Neural cell (in vitro differentiated cells): ENCODE results near the gene HDGFL2. TPM values are rescaled to one million over a fixed set of nuclear protein-coding genes. Genes with fewer than 3 reads are reported as not detected.

Source experiments
- H2AFZ ChIP-seq: fragments of 200-600, 300-800 bp; sonication (generic), shearing (Covaris generic); 2 replicates; pipeline ENCODE4 v1.6.0; 2014; ENCODE audit warnings: low read depth, mild to moderate bottlenecking, antibody characterized with exemption, low read length, moderate library complexity
- H3F3A ChIP-seq: fragments of 200-600 bp; shearing (Covaris generic); 2 replicates; pipeline ENCODE4 v1.6.1; 2016; ENCODE audit warnings: mild to moderate bottlenecking, moderate library complexity, mixed read lengths, antibody characterized with exemption, low read length; ENCODE audit not compliant: insufficient read depth, poor library complexity, severe bottlenecking
- H3K27ac ChIP-seq: fragments of 200-600, 300-800 bp; sonication (generic), shearing (Covaris generic); 2 replicates; pipeline ENCODE4 v1.5.1; 2014; ENCODE audit warnings: mild to moderate bottlenecking, low read length, moderate library complexity
- H3K27me3 ChIP-seq: fragments of 300-800, 200-600 bp; sonication (generic), shearing (Covaris generic); 2 replicates; pipeline ENCODE4 v1.6.0; 2014; ENCODE audit warnings: mild to moderate bottlenecking, low read depth, low read length, moderate library complexity; ENCODE audit not compliant: insufficient read depth
- H3K36me3 ChIP-seq: fragments of 300-800, 200-600 bp; sonication (generic), shearing (Covaris generic); 2 replicates; pipeline ENCODE4 v1.5.1; 2014; ENCODE audit warnings: mild to moderate bottlenecking, antibody characterized with exemption, low read length, moderate library complexity; ENCODE audit not compliant: insufficient read depth
- H3K4me2 ChIP-seq: fragments of 300-800, 200-600 bp; sonication (generic), shearing (Covaris generic); 2 replicates; pipeline ENCODE4 v1.6.0; 2014; ENCODE audit warnings: mild to moderate bottlenecking, low read length
- H3K4me3 ChIP-seq: fragments of 300-800, 200-600 bp; sonication (generic), shearing (Covaris generic); 2 replicates; pipeline ENCODE4 v1.5.1; 2014; ENCODE audit warnings: mild to moderate bottlenecking, low read length, moderate library complexity
- H3K79me2 ChIP-seq: fragments of 200-600 bp; shearing (Covaris generic); replicated peaks from 2 replicates; pipeline ENCODE4 v1.6.0; 2014; ENCODE audit warnings: mild to moderate bottlenecking, low read length, moderate library complexity; ENCODE audit not compliant: insufficient read depth
- H3K9ac ChIP-seq: fragments of 300-800, 200-600 bp; sonication (generic), shearing (Covaris generic); 2 replicates; pipeline ENCODE4 v1.6.1; 2016; ENCODE audit warnings: mild to moderate bottlenecking, low read length, mixed read lengths
- H3K9me2 ChIP-seq: fragments of 200-600 bp; shearing (Covaris generic); 2 replicates; pipeline ENCODE4 v1.6.1; 2016; ENCODE audit warnings: mild to moderate bottlenecking, low read length, mixed read lengths; ENCODE audit not compliant: insufficient read depth
- H3K9me3 ChIP-seq: fragments of 200-600, 300-800 bp; sonication (generic), shearing (Covaris generic); 2 replicates; pipeline ENCODE4 v1.6.1; 2016; ENCODE audit warnings: mild to moderate bottlenecking, mixed run types, low read length, moderate library complexity, mixed read lengths
- H4K20me1 ChIP-seq: fragments of 200-600 bp; shearing (Covaris generic); 2 replicates; pipeline ENCODE4 v1.6.1; 2016; ENCODE audit warnings: mild to moderate bottlenecking, mixed run types; ENCODE audit not compliant: insufficient read depth
- CTCF ChIP-seq: fragments of 450-650 bp; IDR thresholded peaks from 2 replicates; pipeline ENCODE4 v1.5.1; 2014; ENCODE audit warnings: antibody characterized with exemption, mild to moderate bottlenecking, moderate library complexity; ENCODE audit not compliant: poor library complexity, severe bottlenecking
- EP300 ChIP-seq: fragments of 450-650 bp; conservative IDR thresholded peaks from 2 replicates; pipeline ENCODE4 v1.6.1; 2014; ENCODE audit warnings: antibody characterized with exemption, mild to moderate bottlenecking, moderate library complexity; ENCODE audit not compliant: poor library complexity, severe bottlenecking
- EZH2 ChIP-seq: fragments of 200-600, 300-800 bp; shearing (Covaris generic), sonication (generic); IDR thresholded peaks from 2 replicates; pipeline ENCODE4 v1.6.1; 2014; ENCODE audit warnings: antibody characterized with exemption, low read length, borderline replicate concordance, mild to moderate bottlenecking; ENCODE audit not compliant: insufficient read depth, poor library complexity, severe bottlenecking
- MXI1 ChIP-seq: fragments of 450-650 bp; conservative IDR thresholded peaks from 2 replicates; pipeline ENCODE4 v1.6.1; 2014; ENCODE audit warnings: antibody characterized with exemption, mild to moderate bottlenecking; ENCODE audit not compliant: poor library complexity, severe bottlenecking
- POLR2AphosphoS5 ChIP-seq: IDR thresholded peaks from 2 replicates; pipeline ENCODE4 v1.6.1; 2012
- RAD21 ChIP-seq: fragments of 450-650 bp; conservative IDR thresholded peaks from 2 replicates; pipeline ENCODE4 v1.6.1; 2014; ENCODE audit warnings: antibody characterized with exemption, mild to moderate bottlenecking, moderate library complexity
- REST ChIP-seq: IDR thresholded peaks from 2 replicates; pipeline ENCODE4 v1.6.1; 2012; ENCODE audit warnings: borderline replicate concordance
- SMC3 ChIP-seq: fragments of 450-650 bp; conservative IDR thresholded peaks from 2 replicates; pipeline ENCODE4 v1.6.1; 2014; ENCODE audit warnings: antibody characterized with exemption, mild to moderate bottlenecking, moderate library complexity; ENCODE audit not compliant: poor library complexity
- TAF1 ChIP-seq: IDR thresholded peaks from 2 replicates; pipeline ENCODE4 v1.6.1; 2012; ENCODE audit warnings: low read depth
- polyA plus RNA-seq: library from polyadenylated mRNA; depleted of rRNA; stranded (reverse); fragments of >200 nt; gene quantifications from 2 replicates; pipeline ENCODE4 v1.2.3, GENCODE V29; 2014

The HDGFL2 gene
- polyA plus RNA-seq, 1 donor from 2014 or later, result 79.7 TPM

GRCh38 chr19:4473011-4473762 is 1.1 kb downstream of the HDGFL2 start:
- Histone ChIP-seq H4K20me1 (no peaks in the 10 kb centered on the region), H3K27me3 (no peaks in the 10 kb centered on the region), H3K9ac (peak overlapping the region; percentile 83), H3K4me3 (peak overlapping the region; percentile 88), H3K4me2 (peak overlapping the region; percentile 99), H3K36me3 (no peaks in the 10 kb centered on the region), H3K79me2 (peaks cover 22% of the 10 kb centered on the region), H3F3A (peaks cover 3% of the 10 kb centered on the region), H3K9me3 (no peaks in the 10 kb centered on the region), H2AFZ (no peak overlapping the region), H3K9me2 (no peaks in the 10 kb centered on the region), H3K27ac (peak overlapping the region; percentile 5)
- TF ChIP-seq RAD21, result no peak
- TF ChIP-seq EP300, result no peak
- TF ChIP-seq EZH2, result no peak
- TF ChIP-seq TAF1, result no peak
- TF ChIP-seq CTCF, result no peak
- no peak for TF ChIP-seq SMC3
- no peak for TF ChIP-seq MXI1
- no peak for TF ChIP-seq POLR2AphosphoS5
- TF ChIP-seq REST, result no peak

- Histone ChIP-seq H3K4me3 (peak overlapping the region; percentile 88), H3K9me2 (no peaks in the 10 kb centered on the region), H3K27me3 (no peaks in the 10 kb centered on the region), H3F3A (peaks cover 3% of the 10 kb centered on the region), H2AFZ (peak overlapping the region; percentile 27), H3K9me3 (no peaks in the 10 kb centered on the region), H3K4me2 (peak overlapping the region; percentile 99), H3K27ac (peak overlapping the region; percentile 65), H4K20me1 (no peaks in the 10 kb centered on the region), H3K79me2 (peaks cover 22% of the 10 kb centered on the region), H3K36me3 (no peaks in the 10 kb centered on the region), H3K9ac (peak overlapping the region; percentile 83)
- TF ChIP-seq RAD21, result no peak
- no peak for TF ChIP-seq EZH2
- TF ChIP-seq REST, result no peak
- no peak for TF ChIP-seq MXI1
- TF ChIP-seq POLR2AphosphoS5, result no peak
- TF ChIP-seq TAF1, result no peak
- no peak for TF ChIP-seq EP300
- TF ChIP-seq CTCF, result no peak
- no peak for TF ChIP-seq SMC3
These were observed 1.8 kb downstream of the HDGFL2 start for GRCh38 chr19:4473763-4474513.
